ENCODE measurements around the gene HPSE2. TPM values are rescaled to one million over a fixed set of nuclear protein-coding genes. Genes with fewer than 3 reads are reported as not detected.

Gene HPSE2
- total and polyA plus RNA-seq, 2 experiments from 2014 or later, result 0.10 to 0.24 TPM

DNA sequence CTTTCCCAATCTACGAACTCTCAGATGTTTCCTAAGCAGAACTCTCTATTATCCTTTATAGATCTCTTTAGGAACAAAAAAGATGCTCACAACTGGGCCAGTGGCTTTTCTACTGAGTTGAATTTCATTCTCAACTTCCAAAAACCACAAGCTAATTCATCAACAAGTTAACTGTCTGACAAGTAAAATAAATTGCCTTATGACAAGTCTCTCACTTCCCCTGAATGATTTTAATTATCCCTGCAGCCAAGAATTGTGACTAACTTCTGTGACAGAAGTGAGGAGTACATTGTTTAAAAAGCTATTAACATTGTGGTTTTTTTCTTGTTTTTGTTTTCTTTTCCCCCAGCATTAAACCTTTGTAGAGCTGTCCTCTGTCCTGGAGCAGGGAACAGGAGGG is 343.1 kb downstream of the HPSE2 start (continued):
- TF ChIP-seq ZNF462 (CRISPR knock-in tag; IDR thresholded peaks at IDR 0.05), result no peak
- TF ChIP-seq STAT1 (IDR thresholded peaks at IDR 0.05; ENCODE audit: unreplicated experiment), result no peak
- no peak for TF ChIP-seq POLR2AphosphoS5 (IDR thresholded peaks at IDR 0.05; ENCODE audit: low read depth)

- H3K9me3 Mint-ChIP-seq, result no peaks in the 10 kb centered on the region
- TF ChIP-seq STAT1 (IDR thresholded peaks at IDR 0.05; ENCODE audit: unreplicated experiment), result no peak
- TF ChIP-seq EZH2phosphoT487 (IDR thresholded peaks at IDR 0.05; ENCODE audit: unreplicated experiment), result no peak
- no peak for TF ChIP-seq ZNF114 (CRISPR knock-in tag; IDR thresholded peaks at IDR 0.05)
- TF ChIP-seq REST (IDR thresholded peaks at IDR 0.05; ENCODE audit: unreplicated experiment), result no peak
- no peak for TF ChIP-seq NANOG (IDR thresholded peaks at IDR 0.05; ENCODE audit: borderline replicate concordance)
- no peak for TF ChIP-seq JUNB (IDR thresholded peaks at IDR 0.05; ENCODE audit: unreplicated experiment)
- TF ChIP-seq EZH2 (IDR thresholded peaks at IDR 0.05; ENCODE audit: low read depth, unreplicated experiment), result no peak
- no peak for TF ChIP-seq CREB1 (CRISPR knock-in tag; IDR thresholded peaks at IDR 0.05; ENCODE audit: low read depth)
- TF ChIP-seq, protein P1, sequence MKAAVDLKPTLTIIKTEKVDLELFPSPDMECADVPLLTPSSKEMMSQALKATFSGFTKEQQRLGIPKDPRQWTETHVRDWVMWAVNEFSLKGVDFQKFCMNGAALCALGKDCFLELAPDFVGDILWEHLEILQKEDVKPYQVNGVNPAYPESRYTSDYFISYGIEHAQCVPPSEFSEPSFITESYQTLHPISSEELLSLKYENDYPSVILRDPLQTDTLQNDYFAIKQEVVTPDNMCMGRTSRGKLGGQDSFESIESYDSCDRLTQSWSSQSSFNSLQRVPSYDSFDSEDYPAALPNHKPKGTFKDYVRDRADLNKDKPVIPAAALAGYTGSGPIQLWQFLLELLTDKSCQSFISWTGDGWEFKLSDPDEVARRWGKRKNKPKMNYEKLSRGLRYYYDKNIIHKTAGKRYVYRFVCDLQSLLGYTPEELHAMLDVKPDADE (IDR thresholded peaks at IDR 0.05), result no peak
- TF ChIP-seq, protein P2, sequence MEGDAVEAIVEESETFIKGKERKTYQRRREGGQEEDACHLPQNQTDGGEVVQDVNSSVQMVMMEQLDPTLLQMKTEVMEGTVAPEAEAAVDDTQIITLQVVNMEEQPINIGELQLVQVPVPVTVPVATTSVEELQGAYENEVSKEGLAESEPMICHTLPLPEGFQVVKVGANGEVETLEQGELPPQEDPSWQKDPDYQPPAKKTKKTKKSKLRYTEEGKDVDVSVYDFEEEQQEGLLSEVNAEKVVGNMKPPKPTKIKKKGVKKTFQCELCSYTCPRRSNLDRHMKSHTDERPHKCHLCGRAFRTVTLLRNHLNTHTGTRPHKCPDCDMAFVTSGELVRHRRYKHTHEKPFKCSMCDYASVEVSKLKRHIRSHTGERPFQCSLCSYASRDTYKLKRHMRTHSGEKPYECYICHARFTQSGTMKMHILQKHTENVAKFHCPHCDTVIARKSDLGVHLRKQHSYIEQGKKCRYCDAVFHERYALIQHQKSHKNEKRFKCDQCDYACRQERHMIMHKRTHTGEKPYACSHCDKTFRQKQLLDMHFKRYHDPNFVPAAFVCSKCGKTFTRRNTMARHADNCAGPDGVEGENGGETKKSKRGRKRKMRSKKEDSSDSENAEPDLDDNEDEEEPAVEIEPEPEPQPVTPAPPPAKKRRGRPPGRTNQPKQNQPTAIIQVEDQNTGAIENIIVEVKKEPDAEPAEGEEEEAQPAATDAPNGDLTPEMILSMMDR (conservative IDR thresholded peaks at IDR 0.05; ENCODE audit: low read depth in 2 of 2), result no peak
These were observed 349.0 kb downstream of the HPSE2 start for GRCh38 chr10:98886686-98887085.

More at GRCh38 chr10:98886686-98887085, 349.0 kb downstream of the HPSE2 start:
- Histone ChIP-seq H3K9me2 (ENCODE audit: insufficient read depth) (no peaks in the 10 kb centered on the region), H3K36me3 (ENCODE audit: insufficient read depth) (no peaks in the 10 kb centered on the region), H4K20me1 (replicated peaks; ENCODE audit: insufficient read depth) (no peaks in the 10 kb centered on the region), H3K79me2 (replicated peaks; ENCODE audit: insufficient read depth) (no peaks in the 10 kb centered on the region), H3F3A (replicated peaks; ENCODE audit: low read depth) (no peaks in the 10 kb centered on the region), H3K4me2 (no peak overlapping the region), H3K27me3 (ENCODE audit: insufficient read depth) (no peaks in the 10 kb centered on the region), H3K4me1 (ENCODE audit: insufficient read depth) (no peaks in the 10 kb centered on the region), H3K4me3 (no peak overlapping the region), H3K27ac (ENCODE audit: low read depth) (no peak overlapping the region), H2AFZ (peak overlapping the region; percentile 15; the same call in 1 of the 2 replicates)
- H3K4me3 Mint-ChIP-seq, result no peak overlapping the region
- peaks cover 1% of the 10 kb centered on the region for H3K27me3 Mint-ChIP-seq (ENCODE audit: insufficient read depth, low read depth, poor library complexity)
- H3K4me1 Mint-ChIP-seq, result no peaks in the 10 kb centered on the region; the same call in 2 of the 3 replicates
- H3K36me3 Mint-ChIP-seq (ENCODE audit: low read depth), result no peaks in the 10 kb centered on the region
- ATAC-seq (no peak), DNase-seq (ENCODE audit: low spot score) (no peak)
- H3K27ac Mint-ChIP-seq, result no peak overlapping the region

All from GM23338 (cell line).